Subcutaneous abdominal adipose tissue (tissue), 5 donors: ENCODE measurements around the gene DECR2.

Experiments used
- H3K27ac ChIP-seq: one replicate; pipeline ENCODE4 v1.7.0; 2013; ENCODE audit warnings: low read depth, mild to moderate bottlenecking, inconsistent platforms, low read length, moderate library complexity
- H3K27me3 ChIP-seq, 5 donors: one replicate each; pipeline ENCODE4 v1.7.0; 2013; ENCODE audit warnings: low read length in 5 of 5, inconsistent platforms in 1 of 5; ENCODE audit not compliant: control insufficient read depth in 5 of 5, insufficient read depth in 4 of 5
- H3K36me3 ChIP-seq, 5 donors: one replicate each; pipeline ENCODE4 v1.7.0; 2013; ENCODE audit warnings: low read length in 5 of 5; ENCODE audit not compliant: control insufficient read depth in 5 of 5, insufficient read depth in 5 of 5
- H3K4me1 ChIP-seq, 5 donors: one replicate each; pipeline ENCODE4 v1.7.0; 2013; ENCODE audit warnings: low read length in 5 of 5, mild to moderate bottlenecking in 3 of 5, moderate library complexity in 1 of 5; ENCODE audit not compliant: control insufficient read depth in 5 of 5, insufficient read depth in 5 of 5
- H3K4me3 ChIP-seq, 5 donors: one replicate each; pipeline ENCODE4 v1.7.0; 2013; ENCODE audit warnings: low read length in 5 of 5, low read depth in 1 of 5
- H3K9ac ChIP-seq, 5 donors: one replicate each; pipeline ENCODE4 v1.7.0; 2013; ENCODE audit warnings: low read length in 5 of 5, mild to moderate bottlenecking in 4 of 5, moderate library complexity in 3 of 5
- H3K9me3 ChIP-seq, 5 donors: one replicate each; pipeline ENCODE4 v1.7.0; 2013; ENCODE audit warnings: low read length in 5 of 5; ENCODE audit not compliant: control insufficient read depth in 5 of 5
- donor health status: healthy.
- donor health status: healthy.
- donor health status: healthy.
- donor health status: healthy.
- donor health status: healthy.

The DECR2 gene

GRCh38 chr16:378821-379182 is 22.9 kb upstream of the DECR2 start:
- Histone ChIP-seq H3K4me1 (peaks cover 2 to 37% (median 33%) of the 10 kb centered on the region in 5 donors), H3K4me3 (no peak overlapping the region), H3K27me3 (no peaks in the 10 kb centered on the region), H3K36me3 (peaks cover 0 to 38% (median 30%) of the 10 kb centered on the region in 5 donors), H3K9ac (no peak overlapping the region), H3K9me3 (no peaks in the 10 kb centered on the region), H3K27ac (no peak overlapping the region)

GRCh38 chr16:379183-379960 is 22.3 kb upstream of the DECR2 start:
- no peaks in the 10 kb centered on the region for H3K27me3 ChIP-seq
- no peak overlapping the region for H3K4me3 ChIP-seq
- peak overlapping the region in 1 of 5 donors; percentile 47 for H3K9ac ChIP-seq
- no peak overlapping the region for H3K27ac ChIP-seq
- H3K9me3 ChIP-seq = no peaks in the 10 kb centered on the region
- H3K4me1 ChIP-seq = peaks cover 2 to 43% (median 39%) of the 10 kb centered on the region in 5 donors
- H3K36me3 ChIP-seq = peaks cover 0 to 32% (median 26%) of the 10 kb centered on the region in 5 donors

GRCh38 chr16:379961-380761 is 21.5 kb upstream of the DECR2 start:
- H3K36me3 ChIP-seq = peaks cover 0 to 24% (median 18%) of the 10 kb centered on the region in 5 donors
- H3K9me3 ChIP-seq = no peaks in the 10 kb centered on the region
- H3K27ac ChIP-seq = no peak overlapping the region
- no peaks in the 10 kb centered on the region for H3K27me3 ChIP-seq
- H3K9ac ChIP-seq = peak overlapping the region in 1 of 5 donors; percentile 8
- H3K4me1 ChIP-seq = peaks cover 2 to 43% (median 39%) of the 10 kb centered on the region in 5 donors
- peak overlapping the region in 2 of 5 donors; percentile 75 to 82 for H3K4me3 ChIP-seq

GRCh38 chr16:380762-381011 is 21.0 kb upstream of the DECR2 start:
- H3K4me3 ChIP-seq = peak overlapping the region; percentile 44 to 82 (median 72)

GRCh38 chr16:381012-381788 is 20.5 kb upstream of the DECR2 start:
- H3K9ac ChIP-seq = peak overlapping the region; percentile 38 to 84 (median 74)
- H3K4me1 ChIP-seq = peaks cover 2 to 43% (median 39%) of the 10 kb centered on the region in 5 donors
- H3K36me3 ChIP-seq = peaks cover 0 to 17% (median 13%) of the 10 kb centered on the region in 5 donors
- no peaks in the 10 kb centered on the region for H3K9me3 ChIP-seq
- H3K27ac ChIP-seq = no peak overlapping the region
- no peaks in the 10 kb centered on the region for H3K27me3 ChIP-seq
- H3K4me3 ChIP-seq = peak overlapping the region; percentile 44 to 82 (median 72)

More at GRCh38 chr16:380762-381011, 21.0 kb upstream of the DECR2 start:
- no peaks in the 10 kb centered on the region for H3K9me3 ChIP-seq
- H3K36me3 ChIP-seq = peaks cover 0 to 22% (median 16%) of the 10 kb centered on the region in 5 donors
- H3K27me3 ChIP-seq = no peaks in the 10 kb centered on the region
- H3K4me1 ChIP-seq = peaks cover 2 to 43% (median 39%) of the 10 kb centered on the region in 5 donors
- H3K27ac ChIP-seq = no peak overlapping the region
- peak overlapping the region; percentile 38 to 84 (median 74) for H3K9ac ChIP-seq

- peak within 1 kb of the TSS; percentile 75 to 83 (median 81) for H3K4me3 ChIP-seq
- H3K27ac ChIP-seq = peak within 1 kb of the TSS; percentile 41
- H3K9me3 ChIP-seq = no peaks in the 10 kb centered on the region
- no peaks in the 10 kb centered on the region for H3K27me3 ChIP-seq
- H3K36me3 ChIP-seq = peaks cover 0 to 8% (median 4%) of the 10 kb centered on the region in 5 donors
- peaks cover 2 to 43% (median 39%) of the 10 kb centered on the region in 5 donors for H3K4me1 ChIP-seq
- peak within 1 kb of the TSS; percentile 38 to 84 (median 74) for H3K9ac ChIP-seq
These were observed 19.6 kb upstream of the DECR2 start, which contains the start of gene PGAP6 for GRCh38 chr16:381789-382717. Gene PGAP6 (minus strand): TSS chr16:381978. CDS start chr16:381821, 157 bp downstream.

GRCh38 chr16:383326-384051 is 18.2 kb upstream of the DECR2 start:
- Histone ChIP-seq H3K36me3 (no peaks in the 10 kb centered on the region), H3K4me1 (peaks cover 2 to 50% (median 42%) of the 10 kb centered on the region in 5 donors), H3K9me3 (no peaks in the 10 kb centered on the region), H3K4me3 (peak overlapping the region; percentile 23 to 83 (median 75)), H3K27ac (no peak overlapping the region), H3K9ac (peak overlapping the region in 3 of 5 donors; percentile 2 to 76 (median 41)), H3K27me3 (no peaks in the 10 kb centered on the region)

- H3K36me3 ChIP-seq = no peaks in the 10 kb centered on the region
- no peak overlapping the region for H3K9ac ChIP-seq
- H3K4me3 ChIP-seq = no peak overlapping the region
- H3K27ac ChIP-seq = no peak overlapping the region
- peaks cover 2 to 35% (median 31%) of the 10 kb centered on the region in 5 donors for H3K4me1 ChIP-seq
- H3K27me3 ChIP-seq = no peaks in the 10 kb centered on the region
- H3K9me3 ChIP-seq = peaks cover 0 to 1% (median 0%) of the 10 kb centered on the region in 5 donors
These were observed 15.0 kb upstream of the DECR2 start for GRCh38 chr16:386641-387156.
